GM12878 (cell line): ENCODE measurements around the gene GPSM3.

Experiments
- ATF3 ChIP-seq: IDR thresholded peaks from 2 replicates; pipeline ENCODE4 v1.6.1; 2011; ENCODE audit warnings: low read depth, mild to moderate bottlenecking, low read length, moderate library complexity, borderline replicate concordance; ENCODE audit errors: extremely low read depth
- BCL11A ChIP-seq: IDR thresholded peaks from 2 replicates; pipeline ENCODE4 v1.6.1; 2011; ENCODE audit warnings: low read depth, low read length
- BCL3 ChIP-seq: IDR thresholded peaks from 2 replicates; pipeline ENCODE4 v1.6.1; 2011; ENCODE audit warnings: borderline replicate concordance, low read depth, mild to moderate bottlenecking, moderate library complexity, low read length; ENCODE audit not compliant: insufficient read depth, poor library complexity, severe bottlenecking
- CTCF ChIP-seq, 3 experiments: IDR thresholded peaks in 2 of 3; conservative IDR thresholded peaks in 1 of 3; 2 replicates each; pipeline ENCODE4 v1.5.1; 2011; ENCODE audit warnings: low read depth in 3 of 3, low read length in 3 of 3, mild to moderate bottlenecking in 3 of 3, control low read depth in 2 of 3, moderate library complexity in 2 of 3, inconsistent platforms in 1 of 3, mixed read lengths in 1 of 3; ENCODE audit not compliant: control insufficient read depth in 2 of 3, insufficient read depth in 1 of 3; ENCODE audit errors: extremely low read depth in 1 of 3
- EP300 ChIP-seq, 2 experiments: fragments of 150-350 bp in 1 of 2; IDR thresholded peaks; 2 replicates each; pipeline ENCODE4 v1.6.1; 2011 to 2012; ENCODE audit warnings: low read depth in 2 of 2, low read length in 2 of 2, borderline replicate concordance in 1 of 2, improper control_type of control experiment in 1 of 2, inconsistent platforms in 1 of 2; ENCODE audit not compliant: control insufficient read depth in 1 of 2
- EZH2 ChIP-seq: IDR thresholded peaks from 2 replicates; pipeline ENCODE4 v1.6.1; 2012; ENCODE audit warnings: low read depth, mild to moderate bottlenecking, control low read depth, inconsistent platforms, low read length, borderline replicate concordance; ENCODE audit not compliant: control insufficient read depth
- HDGF ChIP-seq: fragments of 450-650 bp; IDR thresholded peaks from 2 replicates; pipeline ENCODE4 v1.6.1; 2016; ENCODE audit warnings: antibody characterized with exemption
- JUND ChIP-seq: IDR thresholded peaks from 2 replicates; pipeline ENCODE4 v1.6.1; 2012; ENCODE audit warnings: low read depth, mild to moderate bottlenecking, low read length, improper control_type of control experiment, moderate library complexity
- POLR2A ChIP-seq: IDR thresholded peaks from 2 replicates; pipeline ENCODE4 v1.6.1; 2011; ENCODE audit warnings: low read depth, mild to moderate bottlenecking, low read length
- POLR2AphosphoS5 ChIP-seq: IDR thresholded peaks from 2 replicates; pipeline ENCODE4 v1.6.1; 2011; ENCODE audit warnings: mild to moderate bottlenecking, low read length, inconsistent platforms
- PRDM15 ChIP-seq: fragments of 450-650 bp; formaldehyde crosslinking; IDR thresholded peaks from 2 replicates; pipeline ENCODE4 v1.4.0; 2020; ENCODE audit warnings: mild to moderate bottlenecking, moderate library complexity
- SREBF1 ChIP-seq: IDR thresholded peaks from 2 replicates; pipeline ENCODE4 v1.6.1; 2012; ENCODE audit warnings: mild to moderate bottlenecking, low read length
- USF2 ChIP-seq: IDR thresholded peaks from 2 replicates; pipeline ENCODE4 v1.6.1; 2011; ENCODE audit warnings: low read depth, low read length, improper control_type of control experiment, borderline replicate concordance
- ZNF687 ChIP-seq: fragments of 450-650 bp; IDR thresholded peaks from 2 replicates; pipeline ENCODE4 v1.6.1; 2017; ENCODE audit warnings: mild to moderate bottlenecking, moderate library complexity

GRCh38 chr6:32171234-32171633, 21.2 kb downstream of the GPSM3 start:
- TF ChIP-seq BCL11A (no peak), ZNF687 (no peak), CTCF (IDR thresholded peaks at IDR 0.05 in 2 of 3, conservative IDR thresholded peaks at IDR 0.05 in 1 of 3; ENCODE audit: control insufficient read depth in 2 of 3, extremely low read depth in 1 of 3, insufficient read depth in 1 of 3, low read depth in 3 of 3, low read length in 3 of 3) (no peak), HDGF (no peak), EZH2 (no peak), BCL3 (no peak), POLR2AphosphoS5 (no peak), USF2 (no peak), PRDM15 (CRISPR knock-in tag) (no peak), POLR2A (no peak), SREBF1 (no peak), ATF3 (no peak), JUND (no peak), EP300 (IDR thresholded peaks at IDR 0.05; ENCODE audit: borderline replicate concordance in 1 of 2, control insufficient read depth in 1 of 2, low read depth in 2 of 2, low read length in 2 of 2) (no peak)
